Mammary microvascular endothelial cell (primary cell): ENCODE results near the gene DYRK2. TPM values are rescaled to one million over a fixed set of nuclear protein-coding genes. Genes with fewer than 3 reads are reported as not detected.

Experiments used
- total RNA-seq: library from RNA; depleted of rRNA; stranded (reverse); fragments of >200 nt; gene quantifications from 2 replicates; pipeline ENCODE4 v1.2.3, GENCODE V29; 2015

DYRK2 gene
- total RNA-seq, result 5.7 and 9.6 TPM in 2 replicates

DNA sequence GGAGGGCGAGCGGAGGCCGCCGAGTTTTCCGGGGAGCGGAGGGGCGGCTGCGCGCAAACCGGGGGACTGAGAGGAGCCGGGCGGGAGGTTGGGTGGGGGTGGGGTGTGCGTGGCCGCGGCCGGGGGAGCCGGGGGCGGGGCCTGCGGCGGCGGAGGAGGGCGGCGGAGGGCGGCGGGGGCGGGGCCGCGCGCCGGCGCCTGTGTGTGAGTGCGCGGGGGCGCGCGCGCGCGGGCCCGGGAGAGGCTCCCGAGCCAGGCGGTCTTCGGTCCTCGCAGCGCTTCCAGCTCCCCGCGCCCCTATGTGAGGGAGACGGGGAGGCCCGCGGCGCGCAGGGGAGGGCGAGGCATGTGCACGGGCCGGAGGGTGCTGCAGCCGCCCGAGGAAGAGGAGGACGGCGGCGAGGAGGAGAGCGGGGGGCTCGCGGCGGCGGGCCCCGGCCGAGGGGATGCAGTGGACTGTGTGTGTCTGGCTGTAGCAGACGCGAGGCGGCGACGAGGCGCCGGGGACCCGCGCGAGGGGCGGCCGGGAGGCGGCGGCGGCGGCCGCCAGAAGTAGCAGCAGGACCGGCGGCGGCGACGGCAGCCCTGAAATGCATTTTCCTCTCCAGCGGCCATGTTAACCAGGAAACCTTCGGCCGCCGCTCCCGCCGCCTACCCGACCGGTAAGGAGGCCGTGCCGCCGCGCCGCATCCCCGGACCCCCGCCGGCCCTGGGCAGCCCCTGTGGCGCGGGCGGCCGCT lies at the start of gene DYRK2:
Gene DYRK2, plus strand, starts transcription at position 225 of the 740 bp plus-strand sequence. Its CDS starts 389 bp downstream, at position 614.

